GM12801 (cell line): ENCODE measurements around the gene DNAH6.

Source experiments
- CTCF ChIP-seq: IDR thresholded peaks from one replicate; pipeline ENCODE4 v1.5.1; 2011; ENCODE audit warnings: control low read depth; ENCODE audit not compliant: insufficient read length; ENCODE audit errors: extremely low read depth

Gene DNAH6

GRCh38 chr2:84801811-84802210, 285.5 kb downstream of the DNAH6 start:
- no peak for TF ChIP-seq CTCF

- no peak for TF ChIP-seq CTCF
Observed at GRCh38 chr2:84805250-84805958, 289.1 kb downstream of the DNAH6 start.

GRCh38 chr2:84807063-84807485, 290.8 kb downstream of the DNAH6 start:
- TF ChIP-seq CTCF: no peak

- no peak for TF ChIP-seq CTCF
Observed at GRCh38 chr2:84808279-84808678, 292.0 kb downstream of the DNAH6 start.

GRCh38 chr2:84811839-84812431, 295.6 kb downstream of the DNAH6 start:
- TF ChIP-seq CTCF: no peak

GRCh38 chr2:84815146-84815545, 298.8 kb downstream of the DNAH6 start:
- no peak for TF ChIP-seq CTCF

- no peak for TF ChIP-seq CTCF
Observed at GRCh38 chr2:84816426-84817026, 300.2 kb downstream of the DNAH6 start.
